Retinal pigment epithelial cell (primary cell): ENCODE results near the gene FBXO38.

Experiments
- DNase-seq: peaks from one replicate; pipeline ENCODE4 v3.0.0-alpha.2; 2010; ENCODE audit warnings: low read depth
- H3K4me3 ChIP-seq: 2 replicates; pipeline ENCODE4 v1.5.1; 2011; ENCODE audit warnings: mild to moderate bottlenecking, low read length, control low read depth, moderate library complexity
- TF ChIP-seq, protein P1 (sequence below): conservative IDR thresholded peaks from 2 replicates; pipeline ENCODE4 v1.5.1; 2011; ENCODE audit warnings: low read depth, low read length, control low read depth, inconsistent platforms

FBXO38 gene

DNA sequence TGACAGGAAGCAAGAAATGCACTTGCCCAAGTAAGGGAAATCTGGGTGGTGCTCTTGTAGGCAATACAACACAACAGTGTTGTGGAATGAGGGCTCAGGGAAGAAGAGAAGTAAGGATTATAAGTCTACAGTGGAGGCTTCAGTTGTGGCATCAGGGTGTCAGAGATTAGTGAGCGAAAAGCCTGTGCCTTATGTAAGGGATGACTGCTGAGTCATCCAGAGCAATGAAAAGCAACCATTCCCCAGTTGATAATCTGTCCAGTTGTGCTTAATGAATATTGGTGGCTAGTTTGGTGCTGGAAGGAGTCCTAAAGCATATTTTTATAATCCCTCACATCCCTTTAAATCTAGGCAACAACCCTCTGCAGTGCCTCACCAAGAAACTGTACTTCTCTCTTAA, 42.0 kb downstream of the FBXO38 start:
- TF ChIP-seq, protein P1, sequence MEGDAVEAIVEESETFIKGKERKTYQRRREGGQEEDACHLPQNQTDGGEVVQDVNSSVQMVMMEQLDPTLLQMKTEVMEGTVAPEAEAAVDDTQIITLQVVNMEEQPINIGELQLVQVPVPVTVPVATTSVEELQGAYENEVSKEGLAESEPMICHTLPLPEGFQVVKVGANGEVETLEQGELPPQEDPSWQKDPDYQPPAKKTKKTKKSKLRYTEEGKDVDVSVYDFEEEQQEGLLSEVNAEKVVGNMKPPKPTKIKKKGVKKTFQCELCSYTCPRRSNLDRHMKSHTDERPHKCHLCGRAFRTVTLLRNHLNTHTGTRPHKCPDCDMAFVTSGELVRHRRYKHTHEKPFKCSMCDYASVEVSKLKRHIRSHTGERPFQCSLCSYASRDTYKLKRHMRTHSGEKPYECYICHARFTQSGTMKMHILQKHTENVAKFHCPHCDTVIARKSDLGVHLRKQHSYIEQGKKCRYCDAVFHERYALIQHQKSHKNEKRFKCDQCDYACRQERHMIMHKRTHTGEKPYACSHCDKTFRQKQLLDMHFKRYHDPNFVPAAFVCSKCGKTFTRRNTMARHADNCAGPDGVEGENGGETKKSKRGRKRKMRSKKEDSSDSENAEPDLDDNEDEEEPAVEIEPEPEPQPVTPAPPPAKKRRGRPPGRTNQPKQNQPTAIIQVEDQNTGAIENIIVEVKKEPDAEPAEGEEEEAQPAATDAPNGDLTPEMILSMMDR: no peak
- DNase-seq: peak; percentile 32
- H3K4me3 ChIP-seq: no peak overlapping the region

DNA sequence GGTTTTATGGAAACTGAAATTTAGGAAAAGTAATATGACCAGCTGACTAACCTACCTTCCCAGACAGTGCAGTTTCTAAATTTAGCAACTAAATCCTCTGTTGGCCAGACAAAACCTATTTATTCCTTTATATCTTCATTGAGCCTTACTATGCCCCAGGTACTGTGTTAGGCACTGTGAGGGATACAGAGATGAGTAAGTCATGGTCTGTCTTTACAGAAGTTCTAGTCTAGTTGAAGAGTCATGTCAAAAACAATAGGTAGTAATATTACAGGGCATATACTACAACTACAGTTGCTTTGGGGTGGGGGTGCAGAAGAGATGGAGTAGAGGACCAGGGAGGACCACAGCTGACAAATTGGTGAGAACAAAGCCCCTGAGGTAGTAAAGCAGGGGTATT, 42.8 kb downstream of the FBXO38 start:
- H3K4me3 ChIP-seq: no peak overlapping the region
- DNase-seq: no peak
- TF ChIP-seq, protein P1: no peak

DNA sequence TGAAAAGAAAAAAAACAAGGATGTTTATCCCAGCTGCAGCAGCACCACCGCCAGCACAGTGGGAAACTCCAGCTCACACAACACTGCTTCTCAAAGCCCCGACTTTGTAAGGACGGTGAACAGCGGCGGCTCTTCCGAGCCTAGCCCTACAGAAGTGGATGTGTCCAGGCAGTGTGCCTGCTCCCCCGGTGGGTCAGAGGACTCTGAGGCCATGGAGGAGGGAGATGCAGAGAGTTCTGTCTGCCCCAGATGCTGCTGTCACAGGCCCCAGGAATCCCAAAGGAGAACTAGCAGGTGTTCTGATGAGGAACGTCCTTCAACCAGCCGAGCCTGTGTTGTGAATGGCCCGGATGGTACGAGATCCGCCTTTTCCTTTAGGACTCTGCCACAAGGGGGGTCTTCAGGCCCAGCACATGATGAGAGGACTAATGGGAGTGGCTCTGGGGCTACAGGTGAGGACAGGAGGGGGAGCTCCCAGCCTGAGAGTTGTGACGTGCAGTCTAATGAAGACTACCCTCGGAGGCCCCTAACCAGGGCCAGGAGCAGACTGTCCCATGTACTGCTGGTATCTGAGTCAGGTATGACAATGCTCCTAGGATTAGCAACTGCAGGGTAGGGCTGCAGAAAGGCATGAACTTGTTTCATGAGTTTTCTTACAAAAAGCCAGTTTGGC, 43.7 kb downstream of the FBXO38 start:
- TF ChIP-seq, protein P1: no peak
- H3K4me3 ChIP-seq: no peak overlapping the region
- DNase-seq: no peak

DNA sequence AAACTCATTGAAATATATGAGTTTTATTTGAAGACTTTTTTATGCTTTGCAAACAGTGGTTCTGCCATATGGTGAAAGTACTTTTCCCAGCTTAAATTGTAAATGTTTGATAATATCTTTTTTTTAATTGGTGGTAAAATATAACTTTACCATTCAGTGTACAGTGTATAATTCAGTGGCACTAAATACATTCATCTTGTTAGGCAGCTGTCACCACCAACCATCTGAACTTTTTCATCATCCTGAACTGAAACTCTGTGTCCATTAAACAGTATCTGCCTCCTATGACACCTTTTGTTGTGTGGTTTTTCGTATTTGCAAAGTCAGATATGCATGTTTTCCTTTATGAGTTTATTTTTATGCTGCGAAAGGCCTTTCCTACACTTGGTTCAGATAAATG, 45.1 kb downstream of the FBXO38 start:
- DNase-seq: no peak
- TF ChIP-seq, protein P1: no peak
- no peak overlapping the region for H3K4me3 ChIP-seq

DNA sequence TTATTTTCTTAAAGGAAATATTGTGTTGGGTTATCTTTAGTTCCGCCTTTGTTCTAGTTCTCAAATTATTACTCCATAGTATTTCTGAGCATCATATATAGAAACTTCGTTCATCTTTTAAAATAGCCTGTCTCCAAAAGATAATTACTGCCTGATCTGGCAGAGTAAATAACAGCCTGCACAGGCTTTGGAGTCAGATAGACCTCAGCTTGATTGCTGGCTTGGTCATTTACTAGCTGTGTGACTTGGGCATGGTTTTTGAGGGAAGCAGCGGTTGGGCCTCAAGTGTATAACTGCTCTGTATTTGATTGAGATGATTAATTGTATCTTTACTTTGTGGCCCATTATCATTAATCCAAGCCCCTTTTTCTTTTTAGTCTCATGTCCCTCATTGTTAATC, 50.1 kb downstream of the FBXO38 start:
- H3K4me3 ChIP-seq: no peak overlapping the region
- TF ChIP-seq, protein P1: no peak
- DNase-seq: no peak

DNA sequence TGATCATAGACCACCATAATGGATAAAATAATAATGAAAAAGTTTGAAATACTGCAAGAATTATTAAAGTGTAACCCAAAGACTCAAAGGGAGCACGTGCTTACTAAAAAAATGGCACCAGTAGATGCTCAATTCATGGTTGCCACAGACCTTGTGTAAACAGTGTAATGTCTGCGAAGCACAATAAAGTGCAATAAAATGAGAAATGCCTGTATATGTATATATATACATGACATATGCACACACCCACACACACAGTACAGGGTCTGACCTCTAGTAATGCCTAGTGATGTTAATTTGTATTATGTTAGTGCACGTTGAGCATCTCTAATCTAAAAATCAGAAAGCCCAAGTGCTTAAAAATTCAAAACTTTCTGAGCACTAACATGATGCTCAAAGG, 52.3 kb downstream of the FBXO38 start:
- TF ChIP-seq, protein P1: no peak
- no peak overlapping the region for H3K4me3 ChIP-seq
- no peak for DNase-seq

DNA sequence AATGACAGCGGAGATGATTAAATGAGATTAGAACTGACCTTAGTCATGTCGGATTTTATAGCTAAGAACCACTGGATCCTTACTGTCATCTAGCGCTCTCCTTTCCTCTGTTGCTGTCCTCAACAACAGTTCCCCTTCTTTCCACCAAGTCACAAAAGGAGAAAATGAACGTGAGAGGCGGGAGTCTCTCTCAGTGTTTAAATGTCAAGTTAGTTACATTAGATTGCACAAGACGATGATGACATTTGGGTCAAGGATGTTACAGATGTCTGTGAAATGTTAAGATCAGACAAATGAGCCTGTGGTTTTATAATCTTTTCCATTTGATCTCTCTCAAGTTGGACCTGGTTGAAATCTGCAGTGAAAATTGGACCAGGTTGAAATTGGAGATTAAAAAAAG, 53.5 kb downstream of the FBXO38 start:
- no peak for DNase-seq

More for the DNA sequence above, 53.5 kb downstream of the FBXO38 start:
- TF ChIP-seq, protein P1: no peak
- no peak overlapping the region for H3K4me3 ChIP-seq
